Measurements from ENCODE around the gene FBXO27. TPM values are rescaled to one million over a fixed set of nuclear protein-coding genes. Genes with fewer than 3 reads are reported as not detected.

Gene FBXO27
- total and polyA plus RNA-seq, 9 donors: 1.4 to 5.5 (median 3.0) TPM

- DNase-seq: no peak
- H3K27ac ChIP-seq (ENCODE audit: low read length): no peak overlapping the region
- H3K4me1 ChIP-seq (ENCODE audit: control insufficient read depth, insufficient read depth, low read length): no peaks in the 10 kb centered on the region
- no peak overlapping the region for H3K4me3 ChIP-seq (ENCODE audit: low read length)
- H3K9me3 ChIP-seq (replicated peaks; ENCODE audit: control insufficient read depth, low read depth, low read length): peaks cover 5% of the 10 kb centered on the region
- 75% methylated on average over 4 of the region's 7 CpGs for WGBS (ENCODE audit: insufficient coverage)
- no peaks in the 10 kb centered on the region for H3K36me3 ChIP-seq (ENCODE audit: control insufficient read depth, insufficient read depth, low read length)
- no peaks in the 10 kb centered on the region for H3K27me3 ChIP-seq (ENCODE audit: control insufficient read depth, insufficient read depth, low read length)
Measured at GRCh38 chr19:39046037-39046821, 13.9 kb upstream of the FBXO27 start.

- peaks cover 5% of the 10 kb centered on the region for H3K9me3 ChIP-seq (replicated peaks; ENCODE audit: control insufficient read depth, low read depth, low read length)
- no peak for DNase-seq
- 85% methylated on average over 5 of the region's 6 CpGs for WGBS (ENCODE audit: insufficient coverage)
- H3K4me3 ChIP-seq (ENCODE audit: low read length): no peak overlapping the region
- H3K4me1 ChIP-seq (ENCODE audit: control insufficient read depth, insufficient read depth, low read length): no peaks in the 10 kb centered on the region
- H3K27me3 ChIP-seq (ENCODE audit: control insufficient read depth, insufficient read depth, low read length): no peaks in the 10 kb centered on the region
- no peaks in the 10 kb centered on the region for H3K36me3 ChIP-seq (ENCODE audit: control insufficient read depth, insufficient read depth, low read length)
- H3K27ac ChIP-seq (ENCODE audit: low read length): no peak overlapping the region
Measured at GRCh38 chr19:39045506-39045905, 13.2 kb upstream of the FBXO27 start.

- Histone ChIP-seq H3K4me3 (ENCODE audit: low read length) (no peak overlapping the region), H3K27ac (ENCODE audit: low read length) (no peak overlapping the region), H3K27me3 (ENCODE audit: control insufficient read depth, insufficient read depth, low read length) (peaks cover 5% of the 10 kb centered on the region), H3K9me3 (replicated peaks; ENCODE audit: control insufficient read depth, low read depth, low read length) (no peaks in the 10 kb centered on the region), H3K4me1 (ENCODE audit: control insufficient read depth, insufficient read depth, low read length) (no peaks in the 10 kb centered on the region), H3K36me3 (ENCODE audit: control insufficient read depth, insufficient read depth, low read length) (no peaks in the 10 kb centered on the region)
- DNase-seq: no peak
- WGBS (ENCODE audit: insufficient coverage): 25% methylated on average over 5 of the region's 9 CpGs
Measured at GRCh38 chr19:39038098-39038497, 5.7 kb upstream of the FBXO27 start.

- no peak for DNase-seq
- Histone ChIP-seq H3K27me3 (ENCODE audit: control insufficient read depth, insufficient read depth, low read length) (peaks cover 14% of the 10 kb centered on the region), H3K4me1 (ENCODE audit: control insufficient read depth, insufficient read depth, low read length) (no peaks in the 10 kb centered on the region), H3K36me3 (ENCODE audit: control insufficient read depth, insufficient read depth, low read length) (no peaks in the 10 kb centered on the region), H3K27ac (ENCODE audit: low read length) (no peak overlapping the region), H3K9me3 (replicated peaks; ENCODE audit: control insufficient read depth, low read depth, low read length) (no peaks in the 10 kb centered on the region), H3K4me3 (ENCODE audit: low read length) (no peak overlapping the region)
- WGBS (ENCODE audit: insufficient coverage): no CpG with 5 or more reads among the region's 2 CpGs
Measured at GRCh38 chr19:39037194-39037593, 4.8 kb upstream of the FBXO27 start.

- H3K27me3 ChIP-seq (ENCODE audit: control insufficient read depth, insufficient read depth, low read length): peaks cover 17% of the 10 kb centered on the region
- H3K4me3 ChIP-seq (ENCODE audit: low read length): no peak overlapping the region
Measured at GRCh38 chr19:39036581-39036980, 4.2 kb upstream of the FBXO27 start.

GRCh38 chr19:39031368-39032062 lies 834 bp downstream of the FBXO27 start:
- Histone ChIP-seq H3K4me1 (ENCODE audit: control insufficient read depth, insufficient read depth, low read length) (peaks cover 8% of the 10 kb centered on the region), H3K27ac (ENCODE audit: low read length) (no peak overlapping the region), H3K36me3 (ENCODE audit: control insufficient read depth, insufficient read depth, low read length) (no peaks in the 10 kb centered on the region), H3K27me3 (ENCODE audit: control insufficient read depth, insufficient read depth, low read length) (peaks cover 23% of the 10 kb centered on the region), H3K4me3 (ENCODE audit: low read length) (peak overlapping the region; percentile 37), H3K9me3 (replicated peaks; ENCODE audit: control insufficient read depth, low read depth, low read length) (no peaks in the 10 kb centered on the region)
- DNase-seq: peak; percentile 52
- under 1% methylated on average over 47 of the region's 49 CpGs for WGBS (ENCODE audit: insufficient coverage)

More at GRCh38 chr19:39036581-39036980, 4.2 kb upstream of the FBXO27 start:
- H3K27ac ChIP-seq (ENCODE audit: low read length): no peak overlapping the region
- peaks cover 1% of the 10 kb centered on the region for H3K4me1 ChIP-seq (ENCODE audit: control insufficient read depth, insufficient read depth, low read length)
- no peak for DNase-seq
- no peaks in the 10 kb centered on the region for H3K9me3 ChIP-seq (replicated peaks; ENCODE audit: control insufficient read depth, low read depth, low read length)
- H3K36me3 ChIP-seq (ENCODE audit: control insufficient read depth, insufficient read depth, low read length): no peaks in the 10 kb centered on the region

GRCh38 chr19:39030854-39031367 lies 1.4 kb downstream of the FBXO27 start:
- Histone ChIP-seq H3K9me3 (replicated peaks; ENCODE audit: control insufficient read depth, low read depth, low read length) (peaks cover 2% of the 10 kb centered on the region), H3K4me3 (ENCODE audit: low read length) (peak overlapping the region; percentile 37), H3K27ac (ENCODE audit: low read length) (no peak overlapping the region), H3K36me3 (ENCODE audit: control insufficient read depth, insufficient read depth, low read length) (no peaks in the 10 kb centered on the region), H3K27me3 (ENCODE audit: control insufficient read depth, insufficient read depth, low read length) (peaks cover 23% of the 10 kb centered on the region), H3K4me1 (ENCODE audit: control insufficient read depth, insufficient read depth, low read length) (peaks cover 8% of the 10 kb centered on the region)
- WGBS (ENCODE audit: insufficient coverage): 6% methylated on average over 7 of the region's 11 CpGs
- no peak for DNase-seq

GRCh38 chr19:39024875-39025641 lies 7.3 kb downstream of the FBXO27 start:
- Histone ChIP-seq H3K27me3 (ENCODE audit: control insufficient read depth, insufficient read depth, low read length) (no peaks in the 10 kb centered on the region), H3K4me1 (ENCODE audit: control insufficient read depth, insufficient read depth, low read length) (no peaks in the 10 kb centered on the region), H3K27ac (ENCODE audit: low read length) (no peak overlapping the region), H3K9me3 (replicated peaks; ENCODE audit: control insufficient read depth, low read depth, low read length) (peaks cover 2% of the 10 kb centered on the region), H3K36me3 (ENCODE audit: control insufficient read depth, insufficient read depth, low read length) (no peaks in the 10 kb centered on the region), H3K4me3 (ENCODE audit: low read length) (no peak overlapping the region)
- WGBS (ENCODE audit: insufficient coverage): 92% methylated on average over 8 of the region's 14 CpGs
- DNase-seq: no peak

GRCh38 chr19:39021063-39021462 lies 11.3 kb downstream of the FBXO27 start:
- no CpG with 5 or more reads among the region's 4 CpGs for WGBS (ENCODE audit: insufficient coverage)

GRCh38 chr19:39017646-39018045 lies 14.7 kb downstream of the FBXO27 start:
- Histone ChIP-seq H3K4me3 (ENCODE audit: low read length) (no peak overlapping the region), H3K9me3 (replicated peaks; ENCODE audit: control insufficient read depth, low read depth, low read length) (no peaks in the 10 kb centered on the region), H3K4me1 (ENCODE audit: control insufficient read depth, insufficient read depth, low read length) (no peaks in the 10 kb centered on the region), H3K27ac (ENCODE audit: low read length) (no peak overlapping the region), H3K27me3 (ENCODE audit: control insufficient read depth, insufficient read depth, low read length) (no peaks in the 10 kb centered on the region), H3K36me3 (ENCODE audit: control insufficient read depth, insufficient read depth, low read length) (no peaks in the 10 kb centered on the region)
- DNase-seq: no peak
- no CpG with 5 or more reads among the region's 4 CpGs for WGBS (ENCODE audit: insufficient coverage)

More at GRCh38 chr19:39021063-39021462, 11.3 kb downstream of the FBXO27 start:
- no peaks in the 10 kb centered on the region for H3K36me3 ChIP-seq (ENCODE audit: control insufficient read depth, insufficient read depth, low read length)
- peaks cover 1% of the 10 kb centered on the region for H3K9me3 ChIP-seq (replicated peaks; ENCODE audit: control insufficient read depth, low read depth, low read length)
- DNase-seq: no peak
- no peaks in the 10 kb centered on the region for H3K27me3 ChIP-seq (ENCODE audit: control insufficient read depth, insufficient read depth, low read length)
- no peak overlapping the region for H3K4me3 ChIP-seq (ENCODE audit: low read length)
- H3K27ac ChIP-seq (ENCODE audit: low read length): no peak overlapping the region
- H3K4me1 ChIP-seq (ENCODE audit: control insufficient read depth, insufficient read depth, low read length): no peaks in the 10 kb centered on the region
